Spleen (tissue), 7 donors: ENCODE measurements around the gene REXO5.

Source experiments
- CTCF ChIP-seq, 11 experiments: fragments of 200-600 bp in 7 of 11; fragments of 450-650 bp in 4 of 11; sonication (generic) in 4 of 11; IDR thresholded peaks in 8 of 11; conservative IDR thresholded peaks in 3 of 11; 1 replicate in 7 of 11; 2 replicates in 4 of 11; pipeline versions ENCODE4 v1.4.0 to v1.8.0; 2016 to 2021; ENCODE audit warnings: antibody characterized with exemption in 11 of 11, inconsistent platforms in 4 of 11, mild to moderate bottlenecking in 1 of 11
- POLR2A ChIP-seq, 3 donors: fragments of 450-650 bp; IDR thresholded peaks; one replicate each; pipeline ENCODE4 v1.5.1; 2017; ENCODE audit warnings: antibody characterized with exemption in 3 of 3, mild to moderate bottlenecking in 1 of 3
- POLR2AphosphoS5 ChIP-seq, 3 donors: sonication (generic); formaldehyde crosslinking; IDR thresholded peaks; one replicate each; pipeline ENCODE4 v1.5.1; 2017; ENCODE audit warnings: antibody characterized with exemption in 3 of 3
- donor health status: DM: no; HTN: no; CAD: no; lungs with moderate emphysema.
- donor health status: DM: no; HTN: no; CAD: no.
- donor health status: DM: no; HTN: no; CAD: no.

DNA sequence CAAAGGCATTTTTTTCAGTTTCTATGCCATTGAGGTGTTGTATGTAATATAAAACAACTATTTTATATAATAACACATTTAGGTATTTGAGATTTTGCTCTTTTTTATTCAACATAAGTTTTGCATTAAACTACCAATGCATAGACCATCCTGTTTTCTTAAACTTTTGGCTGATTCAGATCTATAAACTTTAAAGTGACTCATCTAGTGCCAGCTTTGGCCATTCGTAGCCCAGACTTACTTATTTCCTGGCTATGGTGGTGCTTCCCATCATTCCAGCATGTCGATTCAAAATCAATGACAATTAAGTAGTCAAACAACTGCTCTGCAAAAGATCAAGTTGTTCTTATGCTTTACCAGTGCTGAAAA lies 3.2 kb upstream of the REXO5 start:
- no peak for TF ChIP-seq POLR2A (IDR thresholded peaks at IDR 0.05)
- TF ChIP-seq CTCF (IDR thresholded peaks at IDR 0.05 in 8 of 11, conservative IDR thresholded peaks at IDR 0.05 in 3 of 11) = no peak
- TF ChIP-seq POLR2AphosphoS5 (IDR thresholded peaks at IDR 0.05) = no peak
